IPS-20b (cell line): ENCODE results near the gene GLA.

ENCODE experiments used
- H3K27ac ChIP-seq: one replicate; pipeline ENCODE4 v1.5.1; 2013; ENCODE audit warnings: low read length
- H3K27me3 ChIP-seq: 2 replicates; pipeline ENCODE4 v1.6.1; 2013; ENCODE audit warnings: mild to moderate bottlenecking, low read length, inconsistent platforms; ENCODE audit not compliant: insufficient read depth
- H3K36me3 ChIP-seq: 2 replicates; pipeline ENCODE4 v1.6.1; 2013; ENCODE audit warnings: low read depth, mild to moderate bottlenecking, inconsistent platforms, low read length, moderate library complexity; ENCODE audit not compliant: insufficient read depth
- H3K4me1 ChIP-seq: 2 replicates; pipeline ENCODE4 v1.6.1; 2013; ENCODE audit warnings: mild to moderate bottlenecking, control low read depth, inconsistent platforms, low read length, moderate library complexity; ENCODE audit not compliant: insufficient read depth
- H3K4me3 ChIP-seq: 2 replicates; pipeline ENCODE4 v1.5.1; 2013; ENCODE audit warnings: mild to moderate bottlenecking, low read length, inconsistent platforms
- H3K9ac ChIP-seq: 2 replicates; pipeline ENCODE4 v1.6.1; 2013; ENCODE audit warnings: low read depth, mild to moderate bottlenecking, inconsistent platforms, low read length, moderate library complexity
- H3K9me3 ChIP-seq: 2 replicates; pipeline ENCODE4 v1.6.1; 2013; ENCODE audit warnings: mild to moderate bottlenecking, low read depth, low read length, inconsistent platforms; ENCODE audit not compliant: insufficient read depth

Gene GLA

DNA sequence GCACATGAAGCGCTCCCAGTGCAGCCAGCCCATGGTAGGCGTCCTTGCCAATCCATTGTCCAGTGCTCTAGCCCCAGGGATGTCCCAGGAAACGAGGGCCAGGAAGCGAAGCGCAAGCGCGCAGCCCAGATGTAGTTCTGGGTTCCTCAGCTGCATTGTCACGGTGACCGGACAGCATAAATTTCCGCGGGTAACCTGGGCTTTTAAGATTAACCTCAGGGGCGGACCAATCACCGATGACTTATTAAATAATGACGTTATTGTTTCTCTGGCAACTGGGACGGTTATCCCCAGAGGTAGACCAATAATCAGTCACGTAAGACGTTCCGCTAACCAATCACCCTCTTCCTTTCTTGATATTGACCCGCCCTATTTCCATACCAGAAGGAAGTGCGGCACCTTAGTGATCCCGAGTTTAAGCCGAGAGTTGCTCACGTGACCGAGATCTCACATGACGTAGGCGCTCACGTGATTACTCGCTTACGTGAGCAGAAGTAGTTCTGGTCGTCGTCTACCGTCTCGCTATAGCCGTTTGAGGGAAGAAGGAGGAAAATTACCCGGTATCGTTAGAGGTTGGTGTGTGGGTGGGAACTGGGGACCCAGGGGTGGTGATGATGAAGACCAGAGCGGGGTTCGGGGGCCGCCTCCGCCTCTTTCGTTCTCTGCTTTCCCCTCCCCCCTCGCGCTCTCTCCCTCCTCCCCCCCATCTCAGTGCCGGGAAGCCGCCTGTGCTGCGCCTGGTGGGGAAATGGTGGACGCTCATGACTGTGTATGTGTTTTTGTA is at the start of gene GLA, which contains the start of gene HNRNPH2:
GLA (minus strand) TSS at position 178 of the 784 bp plus-strand sequence; CDS start at position 156, 22 bp downstream.
HNRNPH2 (plus strand) TSS at position 475 of the 784 bp plus-strand sequence. CDS start 3,767 bp downstream, outside the sequence.
- Histone ChIP-seq H3K4me3 (peak within 1 kb of the TSS; percentile 97), H3K9me3 (no peaks in the 10 kb centered on the region), H3K27ac (peak within 1 kb of the TSS; percentile 97), H3K4me1 (no peaks in the 10 kb centered on the region; the same call in 1 of the 2 replicates), H3K27me3 (no peaks in the 10 kb centered on the region), H3K9ac (peak within 1 kb of the TSS; percentile 98), H3K36me3 (peaks cover 22% of the 10 kb centered on the region)

DNA sequence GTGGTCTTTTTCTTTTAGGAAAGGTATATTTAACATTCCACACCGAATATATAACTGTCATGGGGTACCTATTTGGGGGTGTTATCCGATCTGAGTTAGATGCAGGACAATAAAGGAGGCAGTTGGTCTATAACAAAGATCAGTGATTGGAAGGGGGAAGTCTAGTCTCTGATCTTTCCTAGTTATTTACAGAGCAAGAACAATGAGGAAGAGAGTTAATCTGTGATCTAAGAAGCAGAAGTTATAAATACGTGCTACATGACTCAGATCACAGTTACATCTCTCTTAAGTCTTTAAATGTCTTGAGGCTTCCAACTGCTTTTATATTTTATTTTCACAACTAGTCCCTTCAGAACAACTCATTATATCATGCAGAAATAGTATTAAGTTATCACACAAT is 44.3 kb upstream of the GLA start:
- Histone ChIP-seq H3K27me3 (no peaks in the 10 kb centered on the region), H3K36me3 (no peaks in the 10 kb centered on the region), H3K9me3 (no peaks in the 10 kb centered on the region), H3K9ac (no peak overlapping the region), H3K27ac (no peak overlapping the region), H3K4me1 (no peaks in the 10 kb centered on the region), H3K4me3 (no peak overlapping the region)

DNA sequence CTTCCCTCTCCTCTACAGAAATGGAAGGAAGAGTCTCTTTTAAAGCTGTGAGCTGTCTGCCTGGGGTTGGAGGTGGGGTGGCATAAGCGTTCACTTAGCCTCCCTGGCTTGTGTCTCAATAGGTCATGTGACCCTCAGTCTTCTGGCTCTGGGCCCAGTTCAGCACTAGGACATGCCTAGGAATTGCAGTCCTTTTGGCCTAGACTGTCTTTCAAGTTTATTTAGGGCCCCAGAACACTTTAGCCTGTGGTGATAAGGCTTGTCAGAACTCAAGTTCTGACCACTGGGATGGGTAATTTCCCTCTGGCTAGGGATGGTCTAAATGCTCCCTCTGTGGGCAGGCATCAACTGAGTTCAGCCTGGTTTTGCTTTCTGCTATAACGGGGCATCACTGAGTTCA is 43.2 kb upstream of the GLA start:
- Histone ChIP-seq H3K4me3 (no peak overlapping the region), H3K4me1 (no peaks in the 10 kb centered on the region), H3K27ac (no peak overlapping the region), H3K27me3 (no peaks in the 10 kb centered on the region), H3K9me3 (no peaks in the 10 kb centered on the region), H3K36me3 (no peaks in the 10 kb centered on the region), H3K9ac (no peak overlapping the region)

DNA sequence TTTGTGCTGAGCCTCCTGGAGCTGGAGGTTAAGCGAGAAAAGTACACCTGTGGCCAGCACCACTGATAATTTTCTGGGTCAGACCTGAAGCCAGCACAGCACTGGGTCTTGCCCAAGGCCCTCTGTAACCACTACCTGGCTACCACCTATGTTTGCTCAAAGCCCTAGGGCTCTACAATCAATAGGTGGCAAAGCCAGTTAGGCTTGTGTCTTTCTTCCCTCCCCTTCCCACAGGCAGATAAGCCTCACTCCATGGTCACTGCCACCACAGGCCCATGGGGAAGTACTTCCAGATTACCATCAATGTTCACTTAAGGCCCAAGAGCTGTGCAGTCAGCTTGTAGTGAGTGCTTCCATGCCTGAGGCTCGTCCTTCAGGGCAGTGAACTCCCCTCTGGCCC is 42.4 kb upstream of the GLA start:
- Histone ChIP-seq H3K9me3 (no peaks in the 10 kb centered on the region), H3K4me1 (no peaks in the 10 kb centered on the region), H3K4me3 (no peak overlapping the region), H3K36me3 (no peaks in the 10 kb centered on the region), H3K9ac (no peak overlapping the region), H3K27me3 (no peaks in the 10 kb centered on the region), H3K27ac (no peak overlapping the region)

DNA sequence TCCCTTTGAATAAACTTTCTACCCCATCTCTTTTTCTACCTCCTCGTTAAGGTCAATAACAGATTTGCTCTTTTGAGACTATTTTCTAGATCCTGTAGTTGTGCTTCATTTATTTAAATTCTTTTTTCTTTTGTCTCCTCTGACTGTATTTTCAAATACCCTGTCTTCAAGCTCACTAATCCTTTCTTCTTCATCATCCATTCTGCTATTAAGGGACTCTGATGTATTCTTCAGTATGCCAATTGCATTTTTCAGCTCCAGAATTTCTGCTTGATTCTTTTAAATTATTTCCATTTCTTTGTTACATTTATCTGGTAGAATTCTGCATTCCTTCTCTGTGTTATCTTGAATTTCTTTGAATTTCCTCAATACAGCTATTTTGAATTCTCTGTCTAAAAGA is 41.6 kb upstream of the GLA start:
- Histone ChIP-seq H3K27me3 (no peaks in the 10 kb centered on the region), H3K27ac (no peak overlapping the region), H3K36me3 (no peaks in the 10 kb centered on the region; the same call in 1 of the 2 replicates), H3K4me3 (no peak overlapping the region), H3K9me3 (no peaks in the 10 kb centered on the region), H3K4me1 (no peaks in the 10 kb centered on the region), H3K9ac (no peak overlapping the region)

DNA sequence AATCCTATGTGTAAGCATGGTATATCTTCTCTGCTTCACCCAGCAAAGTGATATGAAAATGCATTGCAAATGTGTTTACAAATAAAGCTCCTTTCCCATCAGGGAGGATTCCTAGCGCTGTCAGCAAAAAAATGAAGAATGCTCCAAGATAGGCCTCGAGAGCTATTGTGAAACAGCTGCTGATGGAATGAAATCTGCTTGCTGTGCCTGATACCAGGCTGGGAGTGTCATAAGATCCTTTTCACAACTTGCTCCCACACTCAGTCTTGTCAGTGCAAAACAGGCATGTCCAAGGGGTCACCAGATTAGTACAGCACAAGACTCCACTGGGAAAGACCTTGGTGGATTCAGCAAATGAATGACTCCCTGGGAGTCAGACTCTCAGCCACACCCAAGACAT is 34.4 kb upstream of the GLA start:
- H3K27me3 ChIP-seq = no peaks in the 10 kb centered on the region
- no peaks in the 10 kb centered on the region for H3K9me3 ChIP-seq
- H3K4me1 ChIP-seq = no peaks in the 10 kb centered on the region
- peaks cover 17% of the 10 kb centered on the region for H3K36me3 ChIP-seq
- no peak overlapping the region for H3K27ac ChIP-seq
- no peak overlapping the region for H3K9ac ChIP-seq
- no peak overlapping the region for H3K4me3 ChIP-seq

DNA sequence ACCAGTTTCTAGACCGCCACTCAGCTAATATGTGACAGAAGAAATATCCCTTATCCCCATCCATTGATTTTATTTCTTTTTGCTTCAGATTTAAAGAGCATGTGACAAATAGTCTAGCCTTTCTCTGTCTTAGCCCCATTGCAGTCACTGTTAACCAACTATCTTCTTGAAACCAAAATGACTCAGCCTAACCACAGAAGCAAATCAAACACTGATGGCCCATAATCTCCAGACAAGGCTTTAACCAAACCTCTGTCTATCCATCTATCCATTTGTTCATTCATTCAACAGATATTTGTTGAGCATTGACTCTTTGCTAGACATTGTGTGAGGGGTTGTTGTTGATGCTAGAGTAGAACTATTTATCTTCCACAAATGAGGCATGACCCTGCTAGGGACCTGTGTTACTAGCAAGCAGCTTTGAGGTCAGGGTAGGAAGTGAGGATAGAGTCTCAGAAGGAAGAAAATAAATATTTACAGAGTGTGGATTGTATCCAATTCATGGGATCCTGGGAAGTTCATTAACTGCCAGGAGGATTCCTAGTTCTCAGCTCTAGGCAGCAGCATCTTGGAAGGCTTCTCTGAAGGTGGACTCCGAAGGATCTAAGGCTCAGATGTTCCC is 22.8 kb upstream of the GLA start:
- Histone ChIP-seq H3K9me3 (no peaks in the 10 kb centered on the region; the same call in 1 of the 2 replicates), H3K27me3 (no peaks in the 10 kb centered on the region), H3K4me1 (no peaks in the 10 kb centered on the region), H3K27ac (no peak overlapping the region), H3K9ac (no peak overlapping the region), H3K36me3 (peaks cover 34% of the 10 kb centered on the region), H3K4me3 (no peak overlapping the region)

DNA sequence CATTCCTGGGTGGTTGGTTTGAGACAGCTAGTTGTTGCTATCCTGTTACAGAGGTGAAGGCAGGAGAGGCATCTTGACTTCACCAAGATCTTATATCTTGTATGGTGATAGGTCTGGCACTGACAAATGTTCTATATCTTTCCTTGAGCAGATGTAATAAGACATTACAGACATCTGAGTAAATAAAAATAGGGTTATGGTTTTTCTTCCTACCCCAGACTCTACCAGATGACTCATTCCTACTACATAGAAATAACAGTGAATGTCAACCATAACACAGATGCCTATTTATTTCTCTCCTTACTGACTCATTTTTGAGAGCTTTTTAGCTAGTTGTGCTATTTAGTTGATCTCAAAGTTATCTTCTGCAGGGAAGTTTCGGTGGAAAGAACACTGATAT is 22.2 kb upstream of the GLA start:
- Histone ChIP-seq H3K27me3 (no peaks in the 10 kb centered on the region), H3K36me3 (peaks cover 34% of the 10 kb centered on the region), H3K27ac (no peak overlapping the region), H3K4me3 (no peak overlapping the region), H3K9ac (no peak overlapping the region), H3K9me3 (no peaks in the 10 kb centered on the region; the same call in 1 of the 2 replicates), H3K4me1 (no peaks in the 10 kb centered on the region)

DNA sequence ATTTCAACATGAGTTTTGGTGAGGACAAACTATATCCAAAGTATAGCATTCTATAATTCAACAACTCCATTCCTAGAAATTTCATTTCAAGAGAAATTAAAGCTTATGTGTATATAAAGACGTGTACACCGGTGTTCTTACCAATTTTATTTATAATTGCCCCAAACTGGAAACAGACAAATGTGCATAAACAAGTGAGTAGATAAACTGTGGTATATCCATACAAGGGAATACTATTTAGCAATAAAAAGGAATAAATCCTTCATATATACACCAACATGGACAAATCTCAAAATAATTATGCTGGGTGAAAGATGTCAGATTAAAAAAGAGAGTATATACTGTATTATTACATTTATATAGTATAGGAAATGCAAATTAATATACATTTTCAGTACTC is 20.2 kb upstream of the GLA start:
- H3K4me3 ChIP-seq = no peak overlapping the region
- H3K36me3 ChIP-seq = peaks cover 43% of the 10 kb centered on the region
- no peak overlapping the region for H3K9ac ChIP-seq

DNA sequence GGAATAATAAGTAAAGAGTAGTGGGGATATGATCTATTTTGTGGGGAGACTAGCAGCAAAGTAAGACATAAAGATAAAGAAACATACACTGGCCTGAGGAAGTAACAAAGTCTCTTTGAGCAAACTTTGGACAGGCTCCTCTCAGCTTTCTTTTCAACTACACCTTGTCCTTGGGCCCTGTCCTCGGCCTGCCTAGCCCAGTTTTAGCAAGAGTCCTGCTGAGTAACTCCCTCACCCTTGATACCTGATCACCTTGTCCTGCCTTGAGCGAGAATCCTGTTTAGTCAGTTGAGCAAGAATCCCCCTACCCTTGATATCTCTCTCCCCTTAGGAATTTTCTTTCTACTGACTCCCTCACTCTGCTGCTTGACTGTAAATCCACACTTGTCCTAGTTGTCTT is 11.8 kb upstream of the GLA start:
- Histone ChIP-seq H3K27me3 (no peaks in the 10 kb centered on the region), H3K27ac (no peak overlapping the region), H3K9ac (no peak overlapping the region), H3K36me3 (peaks cover 8% of the 10 kb centered on the region), H3K4me1 (no peaks in the 10 kb centered on the region; the same call in 1 of the 2 replicates), H3K9me3 (no peaks in the 10 kb centered on the region), H3K4me3 (no peak overlapping the region)

More for the DNA sequence above, 20.2 kb upstream of the GLA start:
- Histone ChIP-seq H3K27ac (no peak overlapping the region), H3K27me3 (no peaks in the 10 kb centered on the region), H3K9me3 (no peaks in the 10 kb centered on the region), H3K4me1 (no peaks in the 10 kb centered on the region)

DNA sequence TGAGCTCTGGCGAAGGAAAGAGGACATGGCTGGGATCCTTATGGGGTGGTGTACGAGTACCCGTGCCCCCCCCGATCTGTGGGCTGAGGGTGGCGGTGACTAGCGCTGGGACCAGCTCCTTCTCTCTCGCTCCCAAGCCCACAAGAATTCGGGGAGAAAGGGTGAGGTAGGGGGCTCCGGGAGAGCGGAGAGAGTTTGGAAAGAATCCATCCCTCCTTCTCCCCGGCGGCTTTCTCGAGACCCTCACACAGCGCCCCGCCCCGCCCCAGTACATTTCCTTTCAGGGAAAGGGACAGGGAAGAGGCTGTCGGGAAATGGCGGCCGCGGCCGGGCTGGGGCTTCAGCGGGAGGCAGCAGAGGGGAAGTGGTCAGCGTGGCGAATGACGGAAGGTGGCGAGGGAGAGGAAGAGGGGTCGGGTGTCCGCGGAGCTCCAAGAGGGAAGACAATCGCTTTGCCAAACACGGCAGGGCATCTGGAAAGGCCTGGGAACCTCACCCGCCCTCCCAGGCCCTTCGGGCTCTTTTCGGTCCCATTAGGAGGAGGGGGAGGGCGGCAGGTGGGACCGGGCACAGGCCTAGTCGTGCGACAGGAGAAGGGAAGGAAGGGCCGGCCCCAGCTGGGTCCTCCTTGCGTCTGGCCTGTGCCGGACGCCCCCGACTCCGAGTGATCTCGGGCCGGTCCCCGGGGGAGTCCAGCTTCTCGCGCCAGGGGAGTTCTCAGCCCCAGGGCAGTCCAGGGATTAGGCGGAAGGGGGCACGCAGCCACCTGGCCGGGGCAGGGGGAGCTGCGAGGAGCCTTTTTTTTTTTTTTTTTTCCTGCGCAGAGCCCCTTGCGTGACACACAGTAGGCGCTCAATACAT is 10.5 kb upstream of the GLA start:
- H3K4me1 ChIP-seq = no peaks in the 10 kb centered on the region; the same call in 1 of the 2 replicates
- H3K27me3 ChIP-seq = no peaks in the 10 kb centered on the region
- H3K36me3 ChIP-seq = peaks cover 10% of the 10 kb centered on the region
- peak overlapping the region; percentile 73 for H3K4me3 ChIP-seq
- H3K9me3 ChIP-seq = no peaks in the 10 kb centered on the region
- H3K9ac ChIP-seq = peak overlapping the region; percentile 89
- H3K27ac ChIP-seq = peak overlapping the region; percentile 91
